HG03025 (cell line): ENCODE data around the gene JAML.

Experiments used
- ATAC-seq: cut with Tn5 transposase; IDR thresholded peaks from one replicate; pipeline ENCODE4 v1.9.1; 2021; ENCODE audit warnings: mild to moderate bottlenecking, moderate library complexity; ENCODE audit not compliant: unreplicated experiment, low FRiP score

The JAML gene

DNA sequence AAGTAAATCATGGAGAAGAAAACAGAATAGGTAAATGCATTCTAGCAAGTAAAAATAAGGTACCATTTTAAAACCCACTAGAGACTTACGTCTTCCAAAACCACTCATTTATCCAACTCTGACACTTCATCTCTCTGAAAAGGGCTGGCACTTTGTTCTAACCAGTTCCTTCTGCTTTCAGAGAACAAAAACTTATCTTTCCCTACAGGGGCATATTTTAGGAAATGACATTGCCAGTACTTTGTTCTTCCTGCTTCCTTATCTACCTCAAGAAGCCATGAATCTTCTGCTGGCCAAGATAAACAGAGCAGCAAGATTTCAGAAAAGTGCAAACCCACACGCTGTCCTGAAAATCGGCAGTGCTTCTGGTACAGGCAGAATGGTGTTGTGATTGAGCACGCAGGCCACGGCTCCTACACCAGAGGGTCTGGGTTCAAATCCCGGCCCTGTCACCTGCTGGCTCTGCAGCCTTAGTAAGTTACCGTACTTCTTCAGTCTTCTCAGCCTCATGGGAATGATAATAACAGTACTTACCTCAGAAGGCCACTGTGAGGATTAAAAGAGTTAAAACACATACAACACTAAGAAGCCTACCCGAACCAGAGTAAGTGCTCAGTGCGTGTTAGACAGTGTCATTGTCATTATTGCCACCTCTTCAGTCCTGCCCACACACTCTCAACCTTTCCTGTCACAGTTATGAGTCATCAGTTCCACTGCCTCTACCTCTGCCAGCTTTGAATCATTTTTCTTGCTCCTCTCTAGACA is 16.4 kb upstream of the JAML start:
- ATAC-seq = peak; percentile 61

DNA sequence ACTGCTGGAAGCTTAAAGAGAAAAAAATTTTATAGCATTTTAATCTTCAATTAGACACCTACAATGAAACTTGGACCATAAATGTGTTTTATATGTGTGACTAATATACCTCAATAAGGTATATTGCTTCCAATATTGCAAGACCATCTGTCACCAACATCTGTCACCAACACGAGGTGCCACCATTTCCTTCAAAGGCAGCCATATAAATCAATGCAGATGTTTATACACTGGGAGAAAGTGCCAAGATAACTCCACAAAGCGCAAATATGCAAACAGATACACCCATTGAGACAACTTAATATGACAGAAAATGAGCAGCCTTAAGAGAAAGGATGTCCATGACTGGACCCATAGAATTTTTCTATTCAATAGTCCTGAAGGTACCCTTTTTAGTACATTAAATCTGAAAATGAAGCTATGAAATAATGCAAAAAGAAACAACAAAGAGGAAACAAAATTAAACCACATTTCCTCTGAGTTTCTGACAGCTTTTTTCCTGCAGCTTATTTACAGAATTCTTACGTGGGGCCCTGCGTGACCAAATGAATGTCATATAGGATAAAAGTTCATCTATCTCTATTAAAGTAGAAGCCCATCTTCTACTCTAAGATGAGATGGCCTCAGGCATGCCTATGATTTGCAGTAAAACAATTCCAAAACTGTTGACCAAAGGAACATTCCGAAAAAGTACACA is 14.8 kb upstream of the JAML start:
- no peak for ATAC-seq

DNA sequence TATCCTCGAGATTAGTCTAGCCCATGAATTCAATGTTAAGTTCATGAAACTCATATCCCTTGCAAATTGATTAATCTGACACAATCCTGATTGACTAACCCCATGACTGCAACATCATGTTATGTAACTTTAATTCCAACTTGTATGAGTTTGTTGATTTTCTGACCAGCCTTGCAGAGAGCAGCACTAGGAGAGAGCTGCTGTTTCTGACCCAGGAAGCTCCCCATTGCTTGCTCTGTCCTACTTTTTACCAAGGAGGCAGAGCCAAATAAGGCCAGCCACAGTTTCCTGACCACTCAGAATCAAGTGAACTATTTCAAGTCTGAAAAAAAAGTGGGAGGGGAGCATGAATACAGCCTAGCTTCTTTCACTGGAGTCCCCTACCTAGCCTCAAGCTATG is 14.1 kb upstream of the JAML start:
- no peak for ATAC-seq

DNA sequence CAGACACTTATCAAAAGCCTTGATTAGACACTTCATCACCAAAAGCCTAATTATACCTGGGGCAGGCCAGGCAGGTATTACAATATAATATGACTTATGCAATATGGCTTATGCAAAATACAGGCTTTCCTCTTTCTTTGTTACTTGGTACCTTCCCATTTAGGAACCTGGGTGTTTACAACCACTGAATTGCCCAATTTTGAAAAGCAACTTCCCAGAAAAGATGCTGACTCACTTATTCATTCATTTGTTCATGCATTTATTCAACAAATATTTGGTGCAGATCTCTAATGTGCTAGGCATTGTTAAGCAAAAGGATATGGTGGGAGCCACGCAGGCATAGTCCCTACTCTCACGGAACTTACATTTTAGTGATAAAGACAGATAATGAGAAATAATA is 13.6 kb upstream of the JAML start:
- ATAC-seq = no peak

DNA sequence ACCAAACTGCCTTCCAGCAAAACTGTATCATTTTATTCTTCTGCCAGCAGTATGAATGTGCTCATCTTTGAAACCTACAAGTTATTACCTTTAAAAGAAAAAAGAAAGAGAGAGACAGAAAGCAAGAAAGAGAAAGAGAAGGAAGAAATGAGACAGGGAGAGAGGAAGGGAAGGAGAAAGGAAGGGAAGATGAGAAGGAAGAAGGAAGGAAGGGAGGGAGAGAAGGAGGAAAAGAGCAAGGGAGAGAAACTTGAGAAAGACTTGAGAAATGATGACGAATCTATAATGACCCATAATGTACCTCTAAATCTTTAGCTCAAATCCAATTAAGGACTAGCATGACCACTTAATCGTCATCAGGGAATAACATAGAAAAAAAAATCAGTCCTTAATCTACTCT is 11.4 kb upstream of the JAML start:
- ATAC-seq = no peak

DNA sequence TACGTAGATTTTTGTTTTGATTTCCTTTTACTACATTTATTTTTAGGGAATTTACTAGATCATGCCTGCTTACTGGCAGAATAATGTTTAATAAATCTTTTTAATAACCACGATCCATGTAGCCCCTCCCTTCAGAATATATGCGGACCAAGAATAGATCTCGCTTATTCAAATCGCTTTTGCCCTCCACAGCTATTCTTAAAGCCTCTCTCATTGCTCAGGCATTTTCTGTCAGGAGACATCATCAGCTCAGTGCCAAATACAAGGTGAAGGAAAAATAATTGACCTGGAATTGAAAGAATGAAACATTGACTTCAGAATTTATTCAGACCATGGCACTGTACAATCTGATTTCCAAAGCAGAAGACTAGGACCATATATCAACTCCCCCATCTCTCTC is 10.0 kb upstream of the JAML start:
- no peak for ATAC-seq

DNA sequence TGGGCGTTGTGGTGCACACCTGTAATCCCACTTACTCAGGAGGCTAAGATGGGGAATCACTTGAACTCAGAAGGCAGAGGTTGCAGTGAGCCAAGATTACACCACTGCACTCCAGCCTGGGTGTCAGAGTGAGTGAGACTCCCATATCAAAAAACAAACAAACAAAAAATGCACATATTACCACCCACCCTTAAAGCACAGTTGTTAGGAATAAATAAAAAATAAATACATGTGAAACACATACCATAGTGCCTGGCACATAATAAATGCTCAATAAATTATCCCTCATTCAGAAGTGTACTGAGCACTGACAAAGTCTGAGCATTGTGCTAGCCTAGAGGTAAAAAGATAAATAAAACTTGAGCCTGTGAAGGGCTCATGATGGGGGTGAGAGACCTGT is 9.0 kb upstream of the JAML start:
- ATAC-seq = no peak

DNA sequence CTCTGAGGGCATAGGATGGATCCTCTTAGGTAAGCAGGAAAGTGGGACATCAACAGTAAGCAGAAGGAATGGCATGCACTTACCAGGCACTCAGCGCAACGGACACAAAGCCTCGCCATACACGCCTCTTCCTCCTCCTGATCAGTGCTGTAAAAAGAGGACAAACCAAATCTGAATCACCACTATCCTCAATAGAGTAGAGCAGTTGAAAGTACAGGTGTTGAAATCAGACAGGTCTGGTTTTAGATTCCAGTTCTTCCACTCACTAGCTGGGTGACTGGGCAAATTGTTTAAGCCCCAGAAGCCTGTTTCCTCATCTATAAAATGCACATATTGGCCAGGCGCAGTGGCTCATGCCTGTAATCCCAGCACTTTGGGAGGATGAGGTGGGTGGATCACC is 8.6 kb upstream of the JAML start:
- ATAC-seq = no peak

DNA sequence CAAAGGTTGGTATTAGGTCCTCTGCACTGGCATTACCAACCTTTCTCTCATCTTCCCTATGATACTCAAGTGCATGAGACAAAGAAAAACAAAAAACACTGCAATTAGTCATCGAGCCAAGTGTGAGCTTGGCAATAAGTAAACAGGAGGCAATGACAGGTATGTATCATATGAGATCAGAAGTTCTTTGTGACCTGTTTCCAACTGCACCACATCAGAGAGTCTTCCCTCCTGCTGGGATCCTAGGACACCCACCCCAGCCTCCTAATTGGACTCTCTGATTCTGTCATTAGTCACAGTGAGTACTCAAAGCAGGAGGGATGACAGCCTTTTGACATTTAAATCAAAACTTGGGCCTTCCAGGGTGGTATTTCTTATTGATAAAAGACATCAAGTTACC is 7.8 kb upstream of the JAML start:
- ATAC-seq = no peak

DNA sequence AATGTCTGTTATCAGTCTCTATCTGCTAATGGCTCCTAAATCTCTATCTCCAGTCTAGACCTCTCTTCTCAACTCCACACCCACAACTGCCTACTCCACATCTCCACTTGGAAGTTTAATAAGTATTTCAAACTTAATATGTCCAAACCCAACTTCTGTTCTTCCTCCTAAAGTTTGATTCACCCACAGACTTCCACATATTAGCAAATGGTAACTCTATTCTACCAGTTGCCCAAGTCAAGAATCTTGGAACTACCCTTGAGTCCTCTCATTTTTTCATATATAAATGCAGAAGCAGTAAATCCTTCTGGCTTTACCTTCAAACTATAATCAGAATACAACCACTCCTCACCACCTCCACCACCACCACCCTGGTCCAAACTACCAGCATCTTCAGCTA is 6.7 kb upstream of the JAML start:
- no peak for ATAC-seq

DNA sequence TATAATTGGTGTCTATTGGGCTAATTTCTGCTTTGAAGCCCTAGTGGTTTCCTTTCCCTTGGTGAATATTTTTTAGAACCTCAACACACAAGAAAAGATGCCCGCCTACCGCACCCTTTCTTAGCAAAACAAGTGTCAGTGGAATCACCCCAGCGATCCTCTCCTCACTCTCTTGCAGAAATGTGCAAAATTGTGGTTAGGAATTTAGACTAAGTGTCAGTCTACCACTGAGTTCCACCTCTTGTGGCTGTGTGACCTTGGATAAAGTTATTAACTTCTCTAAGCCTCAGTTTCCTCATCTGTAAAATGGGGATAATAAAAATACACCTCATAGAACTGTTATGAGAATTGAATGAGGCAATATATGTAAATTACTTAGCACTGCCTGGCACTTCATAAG is 5.3 kb upstream of the JAML start:
- ATAC-seq = no peak

DNA sequence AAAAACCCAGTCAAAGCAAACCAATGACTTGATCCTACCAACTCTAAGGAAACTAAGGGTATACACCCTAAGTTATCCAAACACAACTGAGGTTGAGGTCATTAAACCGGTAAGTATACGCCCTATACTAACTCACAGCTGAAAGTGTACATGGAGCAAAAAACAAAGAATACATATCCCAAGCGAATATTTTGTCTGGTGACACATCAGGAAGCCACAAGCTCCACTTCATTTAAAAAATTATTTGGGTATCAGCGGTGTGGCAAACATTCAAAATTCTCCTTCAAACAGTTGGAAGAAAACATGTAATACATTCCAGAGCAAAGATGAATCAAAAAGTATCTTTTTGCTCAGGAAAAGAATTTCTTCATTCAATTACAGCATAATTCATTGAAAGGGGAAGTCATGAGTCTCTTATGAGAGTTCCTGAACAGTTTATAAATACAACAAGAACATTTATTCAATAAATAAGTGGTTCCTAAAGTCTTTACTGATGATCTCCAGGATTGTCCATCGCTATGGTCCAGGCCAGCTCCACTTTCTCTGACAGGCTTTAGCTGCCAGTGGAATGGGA is 4.5 kb upstream of the JAML start:
- no peak for ATAC-seq

DNA sequence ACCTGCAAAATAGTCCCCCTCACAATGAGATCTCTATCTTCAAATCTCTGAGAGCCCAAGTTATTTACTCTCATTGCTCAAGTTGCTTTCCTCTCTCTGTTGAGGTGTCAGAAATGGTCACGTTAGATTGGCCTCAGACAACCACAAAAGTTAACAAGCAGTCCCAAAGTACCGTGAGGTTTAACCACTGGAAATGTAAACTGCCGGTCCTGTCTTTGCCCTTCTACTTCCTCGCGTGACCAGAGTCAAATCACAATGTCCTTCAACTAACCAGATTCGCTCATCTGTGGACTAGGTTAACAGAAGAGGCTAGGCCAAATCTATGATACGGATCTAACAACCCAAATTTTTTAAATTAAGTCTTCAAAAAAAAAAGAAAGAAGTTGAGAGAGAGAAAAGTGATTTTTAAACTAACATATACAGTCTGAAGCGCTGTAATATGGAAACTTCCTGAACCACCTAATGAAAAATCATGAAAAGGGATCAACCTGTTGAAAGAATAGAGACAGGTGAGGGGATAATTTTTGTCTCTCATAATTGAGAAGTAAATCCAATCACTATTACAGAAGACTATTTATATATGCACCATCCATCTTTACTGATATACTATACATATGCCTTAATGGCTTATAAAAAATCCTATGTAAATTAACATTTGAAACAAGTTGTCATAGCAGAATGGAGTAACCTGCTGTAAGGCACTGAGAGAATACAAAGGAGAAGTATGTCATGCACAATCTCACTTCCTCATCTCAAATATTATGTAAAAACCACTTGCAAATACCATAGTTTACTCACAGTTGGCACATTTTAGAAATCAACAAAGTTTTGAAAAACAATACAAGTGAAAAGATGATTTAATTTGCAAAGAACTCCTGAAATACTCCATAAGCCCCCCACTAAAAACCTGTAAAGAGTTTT is 3.3 kb upstream of the JAML start:
- no peak for ATAC-seq

DNA sequence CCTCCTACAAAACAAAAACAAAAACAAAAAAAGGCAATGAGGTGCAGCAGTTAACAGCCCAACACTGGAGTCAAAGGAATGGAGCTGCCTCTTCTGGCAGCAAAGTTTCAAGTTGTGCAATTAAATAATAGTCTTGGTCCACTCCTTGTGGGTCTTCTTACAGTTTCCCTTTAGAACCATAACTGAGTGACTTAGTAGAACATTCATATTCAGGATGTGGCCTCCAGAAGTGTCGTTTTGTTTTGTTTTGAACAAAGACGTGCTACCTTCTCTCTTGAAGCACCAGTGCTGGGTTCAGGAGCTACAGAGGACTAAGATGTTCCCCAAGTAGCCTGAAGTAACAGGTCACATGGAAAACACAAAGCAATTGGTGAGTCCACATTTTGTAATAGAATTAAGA is 2.0 kb upstream of the JAML start:
- no peak for ATAC-seq

DNA sequence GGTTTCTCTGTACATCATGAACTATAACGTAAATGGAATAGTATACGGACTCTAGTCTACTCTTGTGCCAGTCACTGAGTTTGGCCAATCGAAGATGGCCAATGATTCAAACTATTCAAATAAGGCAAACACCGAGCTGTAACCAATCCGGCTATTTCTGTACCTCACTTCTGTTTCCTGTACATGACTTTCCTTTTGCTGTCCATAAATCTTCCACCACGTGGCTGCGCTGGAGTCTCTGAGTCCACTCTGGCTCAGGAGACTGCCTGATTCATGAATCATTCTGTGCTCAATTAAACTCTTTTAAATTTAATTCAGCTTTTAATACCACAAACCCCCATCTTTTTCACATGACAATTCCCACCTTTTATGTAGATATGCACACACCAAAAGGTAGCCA is 1.5 kb upstream of the JAML start:
- ATAC-seq = no peak

DNA sequence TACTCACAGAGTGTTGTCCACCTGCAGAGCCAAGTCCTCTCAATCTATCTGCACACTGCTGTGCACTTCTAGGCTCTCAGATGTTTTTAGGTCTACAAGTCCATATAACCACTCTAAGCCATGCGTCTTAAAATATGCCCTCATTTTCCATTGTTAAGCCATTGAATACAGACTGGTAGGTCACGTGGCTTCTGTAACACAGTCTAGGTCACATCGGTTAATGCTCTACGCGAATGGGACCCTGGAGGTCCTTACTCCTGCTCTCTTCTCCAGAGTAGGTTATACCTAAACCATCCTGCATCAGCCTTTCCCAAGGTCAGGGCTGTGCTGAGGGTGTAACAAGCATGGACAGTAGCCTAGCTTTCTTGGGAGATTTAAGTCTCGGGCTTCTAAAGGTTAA is 819 bp downstream of the JAML start:
- ATAC-seq = no peak

DNA sequence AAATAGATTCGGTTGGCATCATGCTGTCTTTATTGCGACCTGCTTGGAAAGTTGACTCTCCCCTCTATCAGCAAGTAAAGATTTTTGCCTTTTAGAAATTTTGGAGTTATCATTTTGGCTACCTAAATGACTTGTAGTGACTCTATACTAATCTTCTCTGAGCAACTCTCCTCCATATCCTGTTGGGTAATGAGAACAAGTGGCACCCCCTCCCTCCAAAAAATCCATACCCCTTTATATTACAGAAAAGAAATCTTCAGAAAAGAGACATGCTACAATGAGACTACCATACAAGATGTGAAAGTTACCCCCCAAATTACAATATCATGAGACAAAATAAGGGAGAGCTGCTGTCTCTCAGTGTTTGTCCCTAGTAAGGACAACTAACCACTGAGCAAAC is 1.2 kb downstream of the JAML start:
- no peak for ATAC-seq

DNA sequence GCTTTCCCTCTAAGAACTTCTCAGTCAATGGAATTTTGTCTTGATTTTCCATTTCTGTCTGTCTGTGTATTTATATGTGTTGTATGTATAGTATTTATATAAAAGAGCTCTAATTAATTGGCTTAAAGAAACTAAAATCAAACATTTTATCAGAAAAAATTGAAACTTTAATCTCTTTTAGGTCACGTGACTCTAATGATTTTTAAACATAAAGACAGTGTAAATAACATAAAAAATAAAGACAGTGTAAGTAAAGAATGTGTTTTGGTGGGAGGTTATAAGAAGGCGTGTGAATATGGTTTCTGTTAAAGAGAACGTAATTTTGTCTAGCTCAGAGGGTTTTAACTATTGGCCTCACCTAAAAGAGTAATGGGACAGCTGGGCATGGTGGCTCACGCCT is 2.4 kb downstream of the JAML start:
- no peak for ATAC-seq

DNA sequence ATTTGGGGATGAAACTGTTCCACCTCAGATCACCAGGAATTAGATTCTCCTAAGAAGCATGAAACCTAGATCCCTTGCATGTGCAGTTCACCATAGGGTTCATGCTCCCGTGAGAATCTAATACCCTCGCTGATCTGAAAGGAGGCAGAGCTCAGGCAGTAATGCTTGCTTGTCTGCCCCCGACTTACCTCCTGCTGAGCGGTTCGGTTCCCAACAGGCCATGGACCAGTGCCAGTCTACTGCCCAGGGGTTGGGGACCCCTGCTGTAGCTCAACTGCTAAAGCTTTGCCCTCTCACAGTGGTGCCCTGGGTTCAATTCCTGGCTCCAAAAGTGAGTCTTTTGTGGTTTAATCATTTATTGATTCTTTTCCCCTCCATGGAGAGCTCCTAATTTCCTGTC is 3.4 kb downstream of the JAML start:
- no peak for ATAC-seq

DNA sequence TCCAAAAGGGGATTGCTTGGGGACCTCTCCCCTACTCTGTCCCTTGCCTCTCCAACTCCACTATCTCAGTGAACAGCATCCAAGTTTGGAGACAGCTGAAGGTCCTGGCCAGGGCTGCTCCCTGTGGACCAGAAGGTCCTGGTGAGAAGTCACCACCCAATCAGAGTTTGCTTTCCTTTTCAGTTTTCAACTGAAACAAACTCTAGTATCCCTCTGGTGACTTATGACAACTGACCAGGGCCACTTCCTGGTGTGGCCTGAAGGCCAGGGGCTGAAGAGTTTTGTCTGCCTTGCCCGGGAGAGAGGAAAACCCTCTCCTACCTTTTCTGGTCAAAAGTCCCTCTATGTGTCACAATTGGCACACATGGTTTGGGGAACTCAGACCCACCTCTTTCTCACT is 5.1 kb downstream of the JAML start:
- no peak for ATAC-seq

DNA sequence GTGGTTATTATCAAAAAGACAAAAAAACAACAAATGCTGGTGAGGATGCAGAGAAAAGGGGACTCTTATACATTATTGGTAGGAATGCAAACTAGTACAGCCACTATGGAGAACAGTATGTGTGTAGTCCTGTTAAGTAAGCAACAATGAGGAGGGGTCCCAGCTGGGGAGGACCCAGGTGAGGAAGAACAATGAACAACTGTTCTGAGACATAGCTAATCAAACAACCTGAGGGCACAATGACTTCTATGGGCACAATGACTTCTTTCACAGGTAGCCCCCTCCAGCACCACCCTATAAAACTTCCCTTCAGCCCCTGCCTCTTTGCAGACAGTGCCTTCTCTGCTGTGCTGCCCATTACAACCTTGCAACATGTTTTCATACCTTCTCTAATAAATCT is 5.6 kb downstream of the JAML start:
- ATAC-seq = no peak
